HG03439 (cell line): ENCODE data around the gene GRM4.

Source experiments
- ATAC-seq: cut with Tn5 transposase; IDR thresholded peaks from one replicate; pipeline ENCODE4 v1.9.1; 2021; ENCODE audit warnings: mild to moderate bottlenecking, moderate library complexity; ENCODE audit not compliant: unreplicated experiment

The GRM4 gene

GRCh38 chr6:33983721-33984465, 162.0 kb downstream of the GRM4 start:
- no peak for ATAC-seq

- no peak for ATAC-seq
These were observed 162.7 kb downstream of the GRM4 start for GRCh38 chr6:33983109-33983716.

DNA sequence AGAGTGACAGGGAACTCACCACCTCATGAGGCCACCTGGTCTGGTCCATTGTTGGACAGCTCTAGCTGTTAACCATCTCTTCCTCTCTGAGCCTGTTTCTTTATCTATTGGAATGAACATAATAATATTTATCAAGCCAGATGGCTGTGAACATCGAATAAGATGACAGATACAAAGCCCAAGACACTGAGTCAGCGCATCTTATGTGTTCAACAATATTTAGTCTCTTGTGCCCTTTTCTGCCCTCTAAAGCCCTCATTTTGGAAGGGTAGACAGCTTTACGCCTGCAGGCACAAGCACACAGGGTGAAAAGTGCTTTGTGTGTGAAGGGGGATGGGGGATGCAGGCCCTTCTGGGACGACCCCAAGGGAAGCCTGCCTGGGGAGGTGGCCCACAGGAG, 164.0 kb downstream of the GRM4 start:
- ATAC-seq = no peak

DNA sequence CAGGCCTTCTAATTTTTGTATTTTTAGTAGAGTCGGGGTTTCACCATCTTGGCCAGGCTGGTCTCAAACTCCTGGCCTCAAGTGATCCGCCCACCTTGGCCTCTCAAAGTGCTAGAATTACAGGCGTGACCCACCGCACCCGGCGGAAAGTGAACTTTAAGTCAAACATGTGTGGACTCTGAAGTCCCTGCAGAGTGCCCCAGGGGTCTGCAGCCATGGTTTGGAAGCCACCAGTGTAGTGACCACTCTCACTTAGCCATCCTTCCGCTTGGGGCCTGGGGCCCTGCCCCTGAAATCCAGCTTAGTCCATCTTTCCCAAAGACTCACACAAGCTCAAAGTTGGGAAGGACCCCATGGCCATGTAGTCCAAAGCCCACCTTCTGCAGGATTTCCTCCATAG, 164.5 kb downstream of the GRM4 start:
- ATAC-seq = no peak

DNA sequence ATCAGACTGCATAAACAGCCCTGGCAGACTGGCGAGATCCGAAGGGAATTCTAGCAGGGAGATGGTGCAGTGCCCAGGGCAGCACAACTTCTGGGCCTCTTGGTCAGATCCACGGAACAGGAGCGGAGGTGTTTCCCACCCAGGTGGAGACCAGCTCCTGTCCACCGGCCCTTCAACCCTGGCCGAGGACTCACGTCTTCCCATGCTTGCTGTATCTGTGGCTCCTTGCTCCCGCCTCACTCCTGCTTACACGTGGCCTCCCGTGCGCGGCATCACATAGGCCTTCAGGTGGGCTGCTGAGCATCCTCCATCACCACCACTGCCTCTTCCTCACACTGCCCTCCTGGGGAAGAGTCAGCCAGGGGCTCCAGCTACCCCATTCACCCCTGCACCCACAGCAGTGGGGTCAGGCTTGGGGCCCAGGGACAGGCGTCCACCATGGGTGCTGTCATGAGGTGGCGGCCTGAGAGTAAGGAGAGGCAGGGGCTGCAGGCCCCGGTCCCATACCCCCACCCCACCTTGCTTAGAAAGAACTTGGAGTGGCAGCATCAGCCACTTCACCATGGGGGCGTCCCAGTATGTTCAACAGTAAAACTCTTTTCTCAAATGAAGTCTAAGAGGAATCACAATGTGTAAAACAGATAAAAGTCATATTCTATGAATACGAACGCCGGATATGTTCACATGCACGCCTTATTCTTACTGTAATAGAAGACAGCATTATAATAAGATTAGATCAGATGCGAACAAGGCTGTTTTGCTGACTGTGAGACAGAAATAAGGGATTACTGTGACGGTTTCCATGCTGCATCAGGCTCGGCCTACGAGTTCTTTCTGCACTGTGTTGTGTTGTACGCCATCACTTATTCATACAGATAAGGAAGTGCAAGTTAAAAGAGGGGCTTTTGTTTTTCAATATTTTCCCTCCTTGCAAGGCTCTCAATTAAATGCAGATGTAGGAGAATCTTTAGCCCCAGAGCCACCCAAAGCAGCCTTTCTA, 165.4 kb downstream of the GRM4 start:
- ATAC-seq = no peak

DNA sequence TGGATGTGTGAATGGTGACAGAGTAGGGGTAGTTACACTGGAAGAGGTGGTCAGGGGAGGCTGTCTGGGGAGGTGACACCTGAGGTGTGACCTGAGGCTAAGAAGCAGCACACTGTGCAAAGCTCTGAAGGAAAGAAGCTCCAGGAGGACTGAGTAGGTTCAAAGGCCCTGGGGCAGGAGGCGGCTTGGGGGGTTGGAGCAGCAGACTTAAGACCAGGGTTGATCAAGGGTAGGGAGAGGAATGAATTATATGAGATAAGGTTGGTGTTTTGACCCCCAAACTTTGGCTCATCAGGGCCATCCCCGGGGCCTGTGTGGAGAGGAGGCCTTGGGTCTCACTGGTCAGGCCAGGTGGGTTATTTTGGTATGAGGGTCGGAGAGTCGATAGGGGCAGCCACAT, 166.1 kb downstream of the GRM4 start:
- no peak for ATAC-seq

GRCh38 chr6:33978412-33979150, 167.3 kb downstream of the GRM4 start:
- no peak for ATAC-seq

DNA sequence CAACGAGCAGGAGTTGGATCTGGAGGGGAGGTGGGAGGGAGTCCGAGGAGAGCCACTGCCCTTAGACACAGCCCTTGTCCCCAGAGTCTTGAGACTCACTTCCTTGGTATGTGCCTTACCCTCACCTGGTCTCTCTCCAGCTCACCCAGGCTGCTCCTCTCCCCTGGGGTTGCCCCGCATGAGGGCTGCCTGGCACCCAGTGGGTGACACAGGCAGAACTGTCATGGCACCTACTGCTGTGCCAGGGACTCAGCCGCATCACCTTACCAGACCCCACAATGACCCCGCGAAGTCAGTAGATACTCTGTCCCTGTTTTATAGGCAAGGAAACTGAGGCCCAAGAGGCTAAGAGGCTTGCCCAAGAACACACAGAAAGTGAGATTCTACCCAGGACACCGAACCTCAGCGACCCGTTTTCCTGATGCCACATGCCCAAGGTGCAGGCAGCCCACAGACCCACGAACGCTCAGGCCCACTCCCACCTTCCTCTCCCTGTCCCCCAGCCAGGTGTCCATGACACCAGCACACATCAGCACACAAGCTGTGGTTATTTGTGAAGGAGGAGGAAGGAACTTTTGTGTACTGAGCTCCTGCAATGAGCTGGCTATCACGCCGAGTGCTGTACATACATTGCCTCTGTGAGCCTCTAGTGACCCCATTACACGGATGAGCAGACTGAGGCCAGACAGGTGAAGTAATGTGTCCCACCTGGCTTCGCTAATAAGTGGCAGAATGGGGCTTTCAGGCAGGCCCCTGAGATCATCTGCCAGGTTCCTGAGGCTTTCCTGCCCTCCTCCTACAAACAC, 168.1 kb downstream of the GRM4 start:
- ATAC-seq = no peak

DNA sequence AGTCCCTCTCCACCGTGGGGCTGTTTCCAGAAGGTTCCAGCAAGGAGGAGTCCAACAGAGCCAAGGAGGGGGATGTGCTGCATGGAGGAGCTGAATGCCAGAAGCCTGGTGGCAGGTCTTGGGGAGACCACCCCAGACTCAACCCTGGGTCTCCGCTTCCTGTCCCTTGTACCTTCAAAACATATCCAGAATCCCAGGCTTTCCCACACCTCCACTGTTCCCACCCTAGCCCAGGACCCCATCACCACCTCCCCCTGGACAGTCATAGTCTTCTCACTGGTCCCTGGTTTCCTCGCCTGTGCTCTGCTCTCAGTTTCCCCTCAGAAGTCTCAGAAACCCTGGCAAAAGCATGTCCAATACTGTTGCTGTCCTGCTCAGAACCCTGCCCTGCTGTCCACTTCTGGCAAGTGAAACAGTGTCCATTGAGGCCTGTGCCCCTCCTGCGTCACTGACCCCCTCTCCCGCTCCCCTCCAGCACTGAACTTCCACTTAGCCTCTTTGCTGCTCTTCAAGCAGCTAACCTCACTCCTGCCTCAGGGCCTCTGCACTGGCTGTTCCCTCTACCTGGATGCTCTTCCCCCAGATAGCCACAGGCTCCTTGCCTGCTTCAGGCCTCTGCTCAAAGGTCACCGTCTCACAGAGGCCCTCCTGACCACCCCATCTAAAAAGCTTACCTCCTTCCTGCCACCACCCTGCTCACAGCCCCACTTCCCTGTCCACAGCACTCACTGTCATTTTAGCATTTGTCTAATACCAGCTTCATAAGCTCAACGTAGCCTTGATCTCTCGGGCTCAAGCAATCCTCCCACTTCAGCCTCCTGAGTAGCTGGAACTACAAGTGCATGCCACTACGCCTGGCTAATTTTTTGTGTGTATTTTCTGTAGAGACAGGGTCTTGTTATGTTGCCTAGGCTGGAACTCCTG, 169.2 kb downstream of the GRM4 start:
- ATAC-seq = no peak

- ATAC-seq = no peak
These were observed 170.0 kb downstream of the GRM4 start for GRCh38 chr6:33975661-33976436.

DNA sequence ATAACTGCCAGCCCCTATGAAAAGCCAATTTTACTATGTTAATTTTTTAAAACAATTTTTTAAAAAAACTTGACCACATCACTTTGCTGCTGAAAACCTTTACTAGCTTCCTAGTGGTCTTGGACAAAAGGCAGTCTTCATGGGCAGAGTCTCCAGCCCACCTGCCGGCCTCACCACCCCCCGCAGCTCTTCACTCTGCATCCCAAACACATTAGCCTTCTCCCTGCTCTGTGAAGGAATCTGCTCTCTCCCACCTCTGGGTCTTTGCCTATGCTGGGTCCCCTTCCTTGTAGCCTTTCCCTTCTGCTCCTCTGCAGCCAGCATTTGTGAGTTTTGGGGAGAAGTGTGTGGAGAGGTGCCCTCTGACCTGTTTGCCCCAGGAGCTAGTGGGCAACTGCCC, 171.4 kb downstream of the GRM4 start:
- no peak for ATAC-seq

- no peak for ATAC-seq
These were observed 171.9 kb downstream of the GRM4 start for GRCh38 chr6:33974030-33974429.

- ATAC-seq = no peak
These were observed 174.3 kb downstream of the GRM4 start for GRCh38 chr6:33971580-33971979.
